IMR-90 (cell line): ENCODE measurements around the gene CDRT15. TPM values are rescaled to one million over a fixed set of nuclear protein-coding genes. Genes with fewer than 3 reads are reported as not detected.

ENCODE experiments used
- ATAC-seq: fragments of 200-7000 bp; cut with Tn5 transposase; 2 replicates; pipeline ENCODE4 v1.9.1; 2020; ENCODE audit warnings: low read depth, mild to moderate bottlenecking, moderate library complexity
- BruUV-seq: library from RNA; stranded (reverse); fragments of 400-500 nt; replicated peaks from 2 replicates; lab custom pipeline; 2021; lab: Mats Ljungman, UMichigan
- CTCF ChIA-PET: fragments of 300-600 bp; formaldehyde crosslinking; extraction: SDS; loops from one replicate; lab custom pipeline; 2021; ENCODE audit warnings: antibody characterized with exemption; lab: Yijun Ruan, JAX
- POLR2A ChIA-PET: fragments of 300-600 bp; sonication (Branson Sonifier 250); formaldehyde crosslinking; loops from one replicate; lab custom pipeline; 2022; ENCODE audit warnings: antibody characterized with exemption; ENCODE audit not compliant: unreplicated experiment; lab: Charles Lee
- DNase-seq: peaks from one replicate; pipeline ENCODE4 v3.0.0; 2013
- H2AFZ ChIP-seq: replicated peaks from 2 replicates; pipeline ENCODE3; 2013; ENCODE audit warnings: low read length, mild to moderate bottlenecking; ENCODE audit not compliant: poor library complexity
- H2AK5ac ChIP-seq: 2 replicates; pipeline ENCODE4 v1.6.1; 2013; ENCODE audit warnings: low read depth, low read length, inconsistent platforms
- H2AK9ac ChIP-seq: replicated peaks from 2 replicates; pipeline ENCODE3; 2013; ENCODE audit warnings: mild to moderate bottlenecking, low read depth, low read length, moderate library complexity; ENCODE audit not compliant: poor library complexity
- H2BK120ac ChIP-seq: 2 replicates; pipeline ENCODE4 v1.6.1; 2013; ENCODE audit warnings: low read depth, low read length, inconsistent platforms
- H2BK15ac ChIP-seq: 3 replicates; pipeline ENCODE4 v1.6.1; 2013; ENCODE audit warnings: low read depth, low read length, inconsistent platforms
- H2BK20ac ChIP-seq: 2 replicates; pipeline ENCODE4 v1.6.1; 2013; ENCODE audit warnings: low read depth, mild to moderate bottlenecking, inconsistent platforms, low read length, moderate library complexity
- H2BK5ac ChIP-seq: 2 replicates; pipeline ENCODE4 v1.6.1; 2013; ENCODE audit warnings: mild to moderate bottlenecking, low read depth, low read length, inconsistent platforms; ENCODE audit not compliant: poor library complexity, severe bottlenecking
- H3K14ac ChIP-seq: replicated peaks from 2 replicates; pipeline ENCODE4 v1.6.1; 2013; ENCODE audit warnings: low read depth, low read length, inconsistent platforms
- H3K18ac ChIP-seq: 2 replicates; pipeline ENCODE4 v1.6.1; 2013; ENCODE audit warnings: low read depth, low read length, control low read depth
- H3K23ac ChIP-seq: 2 replicates; pipeline ENCODE4 v1.6.1; 2013; ENCODE audit warnings: low read depth, low read length, inconsistent platforms
- H3K27ac ChIP-seq: 2 replicates; pipeline ENCODE4 v1.5.1; 2013; ENCODE audit warnings: mild to moderate bottlenecking, control low read depth, low read length; ENCODE audit not compliant: insufficient read depth
- H3K27me3 ChIP-seq: 2 replicates; pipeline ENCODE4 v1.6.1; 2013; ENCODE audit warnings: low read length; ENCODE audit not compliant: control insufficient read depth, insufficient read depth
- H3K36me3 ChIP-seq: 2 replicates; pipeline ENCODE4 v1.6.1; 2013; ENCODE audit warnings: low read length, mixed read lengths; ENCODE audit not compliant: control insufficient read depth, insufficient read depth
- H3K4ac ChIP-seq: 2 replicates; pipeline ENCODE4 v1.6.1; 2013; ENCODE audit warnings: low read depth, low read length, inconsistent platforms
- H3K4me1 ChIP-seq: 2 replicates; pipeline ENCODE4 v1.6.1; 2013; ENCODE audit warnings: low read length, mixed read lengths; ENCODE audit not compliant: control insufficient read depth, insufficient read depth
- H3K4me2 ChIP-seq: 2 replicates; pipeline ENCODE4 v1.6.1; 2013; ENCODE audit warnings: low read depth, mild to moderate bottlenecking, control low read depth, low read length, moderate library complexity
- H3K4me3 ChIP-seq: 2 replicates; pipeline ENCODE4 v1.5.1; 2013; ENCODE audit warnings: low read depth, mild to moderate bottlenecking, control low read depth, low read length, moderate library complexity; ENCODE audit not compliant: insufficient read depth
- H3K56ac ChIP-seq: 2 replicates; pipeline ENCODE4 v1.6.1; 2013; ENCODE audit warnings: low read length, inconsistent platforms; ENCODE audit not compliant: insufficient read depth; ENCODE audit errors: extremely low read depth
- H3K79me1 ChIP-seq, 2 experiments: 2 replicates each; pipeline ENCODE4 v1.6.1; 2013; ENCODE audit warnings: low read length in 2 of 2, inconsistent platforms in 1 of 2, low read depth in 1 of 2
- H3K9ac ChIP-seq: 2 replicates; pipeline ENCODE4 v1.6.1; 2013; ENCODE audit warnings: low read depth, low read length, control low read depth
- H3K9me1 ChIP-seq: 2 replicates; pipeline ENCODE4 v1.6.1; 2013; ENCODE audit warnings: low read length, inconsistent platforms; ENCODE audit not compliant: insufficient read depth
- H3K9me3 ChIP-seq: 2 replicates; pipeline ENCODE4 v1.6.1; 2013; ENCODE audit warnings: low read length; ENCODE audit not compliant: control insufficient read depth, insufficient read depth
- H4K20me1 ChIP-seq: 2 replicates; pipeline ENCODE4 v1.6.1; 2013; ENCODE audit warnings: low read length, inconsistent platforms; ENCODE audit not compliant: insufficient read depth
- H4K5ac ChIP-seq: 2 replicates; pipeline ENCODE4 v1.6.1; 2013; ENCODE audit warnings: mild to moderate bottlenecking, low read depth, low read length, control low read depth
- H4K8ac ChIP-seq, 2 experiments: 2 replicates each; pipeline ENCODE4 v1.6.1; 2013; ENCODE audit warnings: low read depth in 2 of 2, low read length in 2 of 2, control low read depth in 1 of 2, inconsistent platforms in 1 of 2
- H4K91ac ChIP-seq: 2 replicates; pipeline ENCODE4 v1.6.1; 2013; ENCODE audit warnings: low read depth, low read length, inconsistent platforms; ENCODE audit not compliant: insufficient read depth
- CHD1 ChIP-seq: IDR thresholded peaks from 2 replicates; pipeline ENCODE4 v1.6.1; 2012; ENCODE audit warnings: low read depth, low read length, improper control_type of control experiment
- MAFK ChIP-seq: IDR thresholded peaks from 2 replicates; pipeline ENCODE4 v1.6.1; 2012; ENCODE audit warnings: low read depth, low read length, improper control_type of control experiment
- RFX5 ChIP-seq: IDR thresholded peaks from 2 replicates; pipeline ENCODE4 v1.8.0; 2012; ENCODE audit warnings: low read depth, mild to moderate bottlenecking, low read length, moderate library complexity
- SMC3 ChIP-seq: fragments of 150-350 bp; IDR thresholded peaks from 2 replicates; pipeline ENCODE4 v1.6.1; 2016; ENCODE audit warnings: low read depth, mild to moderate bottlenecking, antibody characterized with exemption, low read length, moderate library complexity
- WGBS, 2 experiments: methylation state at CpG; one replicate each; pipeline versions ENCODE4 v1.1.5 to v1.1.7; 2013; ENCODE audit warnings: missing lambda C conversion rate in 2 of 2; ENCODE audit not compliant: insufficient read length in 1 of 2; ENCODE audit errors: extremely low coverage in 2 of 2; 5-methylcytosine and 5-hydroxymethylcytosine counted together
- dilution Hi-C: fragments of 300-500 bp; cut with HindIII; formaldehyde crosslinking; loops from one replicate; pipeline ENCODE4 v1.14.3; 2018; ENCODE audit warnings: low sequenced_read_pairs; ENCODE audit not compliant: unreplicated experiment
- in situ Hi-C: fragments of 300-500 bp; cut with MboI; formaldehyde crosslinking; loops from 3 replicates; pipeline ENCODE4 v1.14.3; 2019; ENCODE audit warnings: low sequenced_read_pairs, inconsistent platforms, mixed read lengths
- intact Hi-C: fragments of 100-400 bp; cut with micrococcal nuclease; formaldehyde crosslinking; loops from 2 replicates; pipeline ENCODE4 v1.10.0; 2022
- polyA plus RNA-seq, 3 experiments: library from polyadenylated mRNA; depleted of rRNA; stranded (reverse); fragments of >200 nt; gene quantifications; 2 replicates each; pipeline ENCODE4 v1.2.3, GENCODE V29; 2012; ENCODE audit warnings: low replicate concordance in 1 of 3
- total RNA-seq: library from RNA; depleted of rRNA; stranded (reverse); fragments of >200 nt; gene quantifications from 2 replicates; pipeline ENCODE4 v1.2.3, GENCODE V29; 2012

The CDRT15 gene
- total and polyA plus RNA-seq, 2 of the 4 experiments (the other 2 are of a cell fraction), result not detected

DNA sequence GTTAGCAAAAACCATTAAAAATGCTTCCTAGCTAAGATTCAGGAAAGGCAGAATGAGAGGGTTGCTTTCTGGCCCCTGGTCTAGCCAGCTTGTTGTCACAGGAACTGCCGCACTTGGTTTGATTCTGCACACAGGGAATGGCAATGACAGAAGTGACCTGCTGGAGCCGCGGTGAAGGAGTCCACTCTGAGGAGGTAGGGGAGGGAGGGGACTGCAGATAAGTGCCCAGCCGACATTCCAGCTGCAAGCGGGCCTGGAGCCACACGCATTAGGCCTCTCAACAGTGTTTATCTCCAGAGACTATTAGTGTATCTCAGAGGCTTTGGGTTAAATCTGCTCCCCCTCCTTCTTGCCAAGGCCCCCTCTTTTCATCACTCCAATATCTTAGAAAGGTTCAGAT lies 38.6 kb downstream of the CDRT15 start:
- 100% methylated on average over 1 of the region's 6 CpGs; no CpG with 5 or more reads in 1 of the 2 experiments for WGBS, 2 experiments
- Histone ChIP-seq H2BK120ac (no peak overlapping the region), H3K9me1 (peaks cover 5% of the 10 kb centered on the region; the same call in 1 of the 2 replicates), H2AK9ac (no peak overlapping the region), H4K91ac (no peak overlapping the region), H3K23ac (no peak overlapping the region), H2BK15ac (no peak overlapping the region), H3K4me1 (no peaks in the 10 kb centered on the region), H3K4me3 (no peak overlapping the region), H3K56ac (no peak overlapping the region), H4K5ac (no peak overlapping the region), H3K27ac (no peak overlapping the region), H3K79me1 (no peaks in the 10 kb centered on the region), H3K36me3 (peaks cover 3% of the 10 kb centered on the region; the same call in 1 of the 2 replicates), H2AFZ (no peak overlapping the region), H3K4me2 (no peak overlapping the region), H3K9ac (no peak overlapping the region), H2BK20ac (no peak overlapping the region), H2AK5ac (no peak overlapping the region), H2BK5ac (no peak overlapping the region), H3K4ac (no peak overlapping the region), H3K18ac (no peak overlapping the region), H3K27me3 (no peaks in the 10 kb centered on the region), H3K9me3 (no peaks in the 10 kb centered on the region), H4K8ac (no peak overlapping the region), H3K14ac (no peak overlapping the region), H4K20me1 (no peaks in the 10 kb centered on the region)
- dilution Hi-C loops, result no loop called here
- intact Hi-C loops, result no loop called here
- ChIA-PET CTCF (interaction anchor here (0.6 kb wide), 1 partner anchor 604 kb away, joined by 3 read pairs; no protein-coding TSS in a partner anchor), POLR2A (no interaction called here)
- no peak for TF ChIP-seq SMC3
- TF ChIP-seq RFX5, result no peak
- TF ChIP-seq CHD1, result no peak
- no peak for TF ChIP-seq MAFK
- no peak for DNase-seq
- no peak for ATAC-seq
- in situ Hi-C loops, result no loop called here
- no TSS peak for BruUV-seq
